Thoracic aorta (tissue), 2 donors: ENCODE measurements around the gene FGD2. TPM values are rescaled to one million over a fixed set of nuclear protein-coding genes. Genes with fewer than 3 reads are reported as not detected.
"Not testable (repeated sequence)": the region's sequence is repeated elsewhere in the genome, so short reads cannot be mapped to it uniquely, and the experiment has no call there.

Experiments
- ATAC-seq: fragments of 150-250 bp; one replicate; pipeline ENCODE4 v1.8.0; 2017; ENCODE audit warnings: low read depth; ENCODE audit not compliant: insufficient number of reproducible peaks, low FRiP score
- DNase-seq: peaks from one replicate; pipeline ENCODE4 v3.0.0-alpha.2; 2020; ENCODE audit warnings: low spot score
- H3K27ac ChIP-seq, 2 donors: fragments of 200-600 bp; sonication (generic); 1 replicate in 1 of 2; 2 replicates in 1 of 2; pipeline ENCODE4 v1.5.1; 2016; ENCODE audit warnings: mild to moderate bottlenecking in 2 of 2, moderate library complexity in 2 of 2
- H3K27me3 ChIP-seq: fragments of 200-600 bp; sonication (generic); replicated peaks from 2 replicates; pipeline ENCODE4 v1.6.0; 2016; ENCODE audit warnings: mild to moderate bottlenecking; ENCODE audit not compliant: insufficient read depth
- H3K36me3 ChIP-seq: fragments of 200-600 bp; sonication (generic); one replicate; pipeline ENCODE4 v1.5.1; 2016
- H3K4me1 ChIP-seq, 2 donors: fragments of 200-600 bp; sonication (generic); 1 replicate in 1 of 2; 2 replicates in 1 of 2; pipeline versions ENCODE4 v1.5.1 to v1.6.0; 2016; ENCODE audit warnings: low read depth in 2 of 2, mild to moderate bottlenecking in 1 of 2; ENCODE audit not compliant: control insufficient read depth in 1 of 2
- H3K4me3 ChIP-seq: fragments of 200-600 bp; sonication (generic); 2 replicates; pipeline ENCODE4 v1.5.1; 2016; ENCODE audit warnings: mild to moderate bottlenecking
- H3K9me3 ChIP-seq: fragments of 200-600 bp; sonication (generic); 2 replicates; pipeline ENCODE4 v1.5.1; 2016
- CTCF ChIP-seq: fragments of 200-600 bp; sonication (generic); IDR thresholded peaks from one replicate; pipeline ENCODE4 v1.5.1; 2019; ENCODE audit warnings: antibody characterized with exemption
- total RNA-seq, 2 donors: library from RNA; depleted of rRNA; stranded (reverse); fragments of >200 nt; gene quantifications; one replicate each; pipeline versions ENCODE4 v1.1.0 to v1.2.3, GENCODE V29; 2016

Gene FGD2
- total RNA-seq, 2 donors from 2014 or later, result 27.5 to 52.5 TPM

- DNase-seq (no peak), ATAC-seq (no peak)
- peaks cover 11 to 21% of the 10 kb centered on the region in 2 donors for H3K4me1 ChIP-seq
- TF ChIP-seq CTCF, result no peak
- H3K36me3 ChIP-seq, result no peaks in the 10 kb centered on the region
- H3K27ac ChIP-seq, result no peak overlapping the region
- H3K27me3 ChIP-seq, result no peaks in the 10 kb centered on the region
- H3K9me3 ChIP-seq, result no peaks in the 10 kb centered on the region
- H3K4me3 ChIP-seq, result no peak overlapping the region
Observed at GRCh38 chr6:37056112-37056403, 50.6 kb downstream of the FGD2 start.

GRCh38 chr6:37056439-37057127, 51.1 kb downstream of the FGD2 start:
- Histone ChIP-seq H3K4me3 (no peak overlapping the region), H3K4me1 (peaks cover 11 to 16% of the 10 kb centered on the region in 2 donors), H3K36me3 (no peaks in the 10 kb centered on the region), H3K27me3 (no peaks in the 10 kb centered on the region), H3K27ac (no peak overlapping the region), H3K9me3 (no peaks in the 10 kb centered on the region)
- DNase-seq (no peak), ATAC-seq (no peak)
- TF ChIP-seq CTCF, result no peak

- no peaks in the 10 kb centered on the region for H3K36me3 ChIP-seq
- H3K4me3 ChIP-seq, result no peak overlapping the region
- H3K27ac ChIP-seq, result no peak overlapping the region
- no peak for TF ChIP-seq CTCF
- DNase-seq (no peak), ATAC-seq (no peak)
- H3K4me1 ChIP-seq, result peaks cover 11 to 14% of the 10 kb centered on the region in 2 donors
- no peaks in the 10 kb centered on the region for H3K27me3 ChIP-seq
- H3K9me3 ChIP-seq, result no peaks in the 10 kb centered on the region
Observed at GRCh38 chr6:37057128-37057471, 51.6 kb downstream of the FGD2 start.

- H3K36me3 ChIP-seq, result no peaks in the 10 kb centered on the region
- H3K9me3 ChIP-seq, result no peaks in the 10 kb centered on the region
- DNase-seq (no peak), ATAC-seq (no peak)
- no peaks in the 10 kb centered on the region for H3K27me3 ChIP-seq
- no peak overlapping the region for H3K27ac ChIP-seq
- peaks cover 11 to 14% of the 10 kb centered on the region in 2 donors for H3K4me1 ChIP-seq
- no peak for TF ChIP-seq CTCF
- no peak overlapping the region for H3K4me3 ChIP-seq
Observed at GRCh38 chr6:37057678-37058077, 52.2 kb downstream of the FGD2 start.

- no peaks in the 10 kb centered on the region for H3K27me3 ChIP-seq
- no peaks in the 10 kb centered on the region for H3K9me3 ChIP-seq
- no peak overlapping the region for H3K27ac ChIP-seq
- H3K4me3 ChIP-seq, result no peak overlapping the region
- no peak for TF ChIP-seq CTCF
- H3K36me3 ChIP-seq, result no peaks in the 10 kb centered on the region
- peaks cover 11 to 14% of the 10 kb centered on the region in 2 donors for H3K4me1 ChIP-seq
- no peak for ATAC-seq
- no peak for DNase-seq
Observed at GRCh38 chr6:37058084-37058586, 52.7 kb downstream of the FGD2 start.

GRCh38 chr6:37058984-37059343, 53.5 kb downstream of the FGD2 start:
- not testable (repeated sequence) for H3K9me3 ChIP-seq, ATAC-seq, H3K4me3 ChIP-seq, H3K36me3 ChIP-seq, H3K27me3 ChIP-seq, DNase-seq
- peaks cover 11 to 14% of the 10 kb centered on the region in 2 donors for H3K4me1 ChIP-seq
- H3K27ac ChIP-seq, result peak overlapping the region; percentile 58 to 72
